RWPE2 (cell line): ENCODE measurements around the gene IL32.
A peak's percentile ranks its signal among the peaks of the same experiment; 100 is the strongest.
"Not testable (repeated sequence)": the region's sequence is repeated elsewhere in the genome, so short reads cannot be mapped to it uniquely, and the experiment has no call there.

ENCODE experiments used
- ATAC-seq: fragments of 200-7000 bp; cut with Tn5 transposase; 3 replicates; pipeline ENCODE4 v1.9.1; 2021; ENCODE audit warnings: low read depth
- DNase-seq: peaks from one replicate; pipeline ENCODE4 v3.0.0-alpha.2; 2020; ENCODE audit warnings: low spot score
- H3K27ac ChIP-seq: fragments of 450-650 bp; 2 replicates; pipeline ENCODE4 v1.5.1; 2017; ENCODE audit warnings: mild to moderate bottlenecking; ENCODE audit not compliant: poor library complexity, severe bottlenecking
- H3K27me3 ChIP-seq: fragments of 250-450 bp; sonication (Bioruptor Pico); 2 replicates; pipeline ENCODE4 v1.5.1; 2021; ENCODE audit warnings: mild to moderate bottlenecking, moderate library complexity; ENCODE audit not compliant: insufficient read depth, poor library complexity, severe bottlenecking
- H3K36me3 ChIP-seq: fragments of 250-450 bp; sonication (Bioruptor Pico); 2 replicates; pipeline ENCODE4 v1.5.1; 2020; ENCODE audit warnings: low read depth, mild to moderate bottlenecking, moderate library complexity
- H3K4me1 ChIP-seq: fragments of 250-450 bp; sonication (Bioruptor Pico); 2 replicates; pipeline ENCODE4 v1.5.1; 2021; ENCODE audit warnings: mild to moderate bottlenecking, moderate library complexity; ENCODE audit not compliant: insufficient read depth, poor library complexity, severe bottlenecking
- H3K4me3 ChIP-seq: fragments of 250-450 bp; sonication (Bioruptor Pico); 2 replicates; pipeline ENCODE4 v1.5.1; 2021; ENCODE audit warnings: mild to moderate bottlenecking, moderate library complexity; ENCODE audit not compliant: severe bottlenecking
- H3K9me3 ChIP-seq: fragments of 250-450 bp; sonication (Bioruptor Pico); 2 replicates; pipeline ENCODE4 v1.5.1; 2021; ENCODE audit warnings: mild to moderate bottlenecking, moderate library complexity; ENCODE audit not compliant: severe bottlenecking
- CTCF ChIP-seq: fragments of 450-650 bp; IDR thresholded peaks from one replicate; pipeline ENCODE4 v1.5.1; 2017; ENCODE audit warnings: mild to moderate bottlenecking, moderate library complexity; ENCODE audit not compliant: poor library complexity, severe bottlenecking

The IL32 gene

GRCh38 chr16:3066440-3066748, 954 bp downstream of the IL32 start:
- Histone ChIP-seq H3K4me3 (no peak overlapping the region), H3K9me3 (no peaks in the 10 kb centered on the region), H3K4me1 (peaks cover 8% of the 10 kb centered on the region), H3K27ac (no peak overlapping the region), H3K27me3 (no peaks in the 10 kb centered on the region), H3K36me3 (no peaks in the 10 kb centered on the region)
- no peak for DNase-seq
- TF ChIP-seq CTCF = no peak
- ATAC-seq = no peak

- Histone ChIP-seq H3K27me3 (no peaks in the 10 kb centered on the region), H3K36me3 (no peaks in the 10 kb centered on the region), H3K27ac (no peak overlapping the region), H3K9me3 (no peaks in the 10 kb centered on the region), H3K4me3 (no peak overlapping the region), H3K4me1 (peaks cover 8% of the 10 kb centered on the region)
- no peak for ATAC-seq
- no peak for DNase-seq
- no peak for TF ChIP-seq CTCF
Observed at GRCh38 chr16:3068487-3068886, 3.0 kb downstream of the IL32 start.

- not testable (repeated sequence) for ATAC-seq, H3K36me3 ChIP-seq, H3K9me3 ChIP-seq, H3K27me3 ChIP-seq, DNase-seq, H3K4me1 ChIP-seq, H3K27ac ChIP-seq, H3K4me3 ChIP-seq
Observed at GRCh38 chr16:3069146-3069545, 3.7 kb downstream of the IL32 start.

- Histone ChIP-seq H3K9me3 (no peaks in the 10 kb centered on the region), H3K27ac (no peak overlapping the region), H3K4me1 (no peaks in the 10 kb centered on the region), H3K4me3 (no peak overlapping the region), H3K27me3 (no peaks in the 10 kb centered on the region), H3K36me3 (no peaks in the 10 kb centered on the region)
- ATAC-seq (no peak), DNase-seq (no peak)
- TF ChIP-seq CTCF = no peak
Observed at GRCh38 chr16:3070608-3071111, 5.2 kb downstream of the IL32 start.

GRCh38 chr16:3071655-3072054, 6.2 kb downstream of the IL32 start:
- H3K4me1 ChIP-seq = no peaks in the 10 kb centered on the region
- ATAC-seq = no peak

GRCh38 chr16:3072148-3072547, 6.7 kb downstream of the IL32 start:
- DNase-seq, H3K27me3 ChIP-seq, H3K27ac ChIP-seq, H3K9me3 ChIP-seq, H3K36me3 ChIP-seq, H3K4me3 ChIP-seq, H3K4me1 ChIP-seq: not testable (repeated sequence)
- peak; percentile 38; the same call in 2 of the 3 replicates for ATAC-seq

More at GRCh38 chr16:3071655-3072054, 6.2 kb downstream of the IL32 start:
- Histone ChIP-seq H3K27me3 (peaks cover 3% of the 10 kb centered on the region), H3K9me3 (no peaks in the 10 kb centered on the region), H3K36me3 (no peaks in the 10 kb centered on the region), H3K4me3 (no peak overlapping the region), H3K27ac (no peak overlapping the region)
- no peak for DNase-seq
- no peak for TF ChIP-seq CTCF

GRCh38 chr16:3072576-3073263, 7.3 kb downstream of the IL32 start:
- not testable (repeated sequence) for H3K27ac ChIP-seq, H3K4me3 ChIP-seq, DNase-seq, H3K4me1 ChIP-seq, H3K36me3 ChIP-seq, H3K9me3 ChIP-seq, H3K27me3 ChIP-seq, ATAC-seq
